ENCODE measurements around the gene FGD6.

Gene FGD6

GRCh38 chr12:95129115-95129514 is 88.2 kb downstream of the FGD6 start:
- no peak for TF ChIP-seq CTCF (conservative IDR thresholded peaks at IDR 0.05; ENCODE audit: low read length)
- H3K4me3 ChIP-seq (ENCODE audit: low read length): no peak overlapping the region
- DNase-seq (ENCODE audit: low read depth): no peak

GRCh38 chr12:95126736-95127135 is 90.5 kb downstream of the FGD6 start:
- no peak overlapping the region for H3K4me3 ChIP-seq (ENCODE audit: low read length)
- DNase-seq (ENCODE audit: low read depth): no peak
- TF ChIP-seq CTCF (conservative IDR thresholded peaks at IDR 0.05; ENCODE audit: low read length): no peak

- TF ChIP-seq CTCF (conservative IDR thresholded peaks at IDR 0.05; ENCODE audit: low read length): no peak
- no peak overlapping the region for H3K4me3 ChIP-seq (ENCODE audit: low read length)
- DNase-seq (ENCODE audit: low read depth): no peak
Observed at GRCh38 chr12:95126076-95126475, 91.2 kb downstream of the FGD6 start.

- H3K4me3 ChIP-seq (ENCODE audit: low read length): no peak overlapping the region
- TF ChIP-seq CTCF (conservative IDR thresholded peaks at IDR 0.05; ENCODE audit: low read length): no peak
- DNase-seq (ENCODE audit: low read depth): no peak
Observed at GRCh38 chr12:95124106-95124505, 93.2 kb downstream of the FGD6 start.

GRCh38 chr12:95118788-95119179 is 98.5 kb downstream of the FGD6 start:
- no peak for TF ChIP-seq CTCF (conservative IDR thresholded peaks at IDR 0.05; ENCODE audit: low read length)
- H3K4me3 ChIP-seq (ENCODE audit: low read length): no peak overlapping the region
- DNase-seq (ENCODE audit: low read depth): no peak

GRCh38 chr12:95118138-95118787 is 99.0 kb downstream of the FGD6 start:
- TF ChIP-seq CTCF (conservative IDR thresholded peaks at IDR 0.05; ENCODE audit: low read length): no peak
- DNase-seq (ENCODE audit: low read depth): peak; percentile 92
- H3K4me3 ChIP-seq (ENCODE audit: low read length): no peak overlapping the region

- peak; percentile 78 for DNase-seq (ENCODE audit: low read depth)
- TF ChIP-seq CTCF (conservative IDR thresholded peaks at IDR 0.05; ENCODE audit: low read length): peak; percentile 68
- no peak overlapping the region for H3K4me3 ChIP-seq (ENCODE audit: low read length)
Observed at GRCh38 chr12:95117178-95117599, 100.1 kb downstream of the FGD6 start.

Measured in AG10803 (cell line).